ENCODE data around the gene IL1RL2. TPM values are rescaled to one million over a fixed set of nuclear protein-coding genes. Genes with fewer than 3 reads are reported as not detected.

Gene IL1RL2
- total RNA-seq, 1 experiment from 2014 or later: not detected

- H3K27me3 ChIP-seq (ENCODE audit: control insufficient read depth, insufficient read depth, low read length): peaks cover 7% of the 10 kb centered on the region
- in situ Hi-C loops (cut with HindIII; ENCODE audit: low pct_unique_long_range_greater_than_20kb, low sequenced_read_pairs): no loop called here
- ATAC-seq: no peak
Observed at GRCh38 chr2:102279391-102279735, 92.5 kb downstream of the IL1RL2 start.

GRCh38 chr2:102282678-102283091, 95.9 kb downstream of the IL1RL2 start:
- Histone ChIP-seq H3K4me1 (ENCODE audit: control insufficient read depth, insufficient read depth, low read length) (no peaks in the 10 kb centered on the region), H3K27ac (ENCODE audit: low read length) (no peak overlapping the region), H3K9me3 (ENCODE audit: control insufficient read depth, insufficient read depth, low read depth, low read length) (no peaks in the 10 kb centered on the region), H3K4me3 (ENCODE audit: low read depth in 2 of 2, low read length in 2 of 2) (no peak overlapping the region), H3K27me3 (ENCODE audit: control insufficient read depth, insufficient read depth, low read length) (peaks cover 11% of the 10 kb centered on the region), H3K36me3 (ENCODE audit: control insufficient read depth, insufficient read depth, low read length) (no peaks in the 10 kb centered on the region)
- BruUV-seq (replicated peaks): no TSS peak
- intact Hi-C loops (cut with micrococcal nuclease; ENCODE audit: unreplicated experiment): no loop called here
- DNase-seq (ENCODE audit: low read depth, low spot score) (no peak), ATAC-seq (no peak)
- CTCF ChIA-PET: no interaction called here
- POLR2A ChIA-PET: no interaction called here
- in situ Hi-C loops (cut with HindIII; ENCODE audit: low pct_unique_long_range_greater_than_20kb, low sequenced_read_pairs): no loop called here
- no peak for TF ChIP-seq POLR2AphosphoS5 (IDR thresholded peaks at IDR 0.05; ENCODE audit: low read depth, low read length)
- TF ChIP-seq SIN3A (IDR thresholded peaks at IDR 0.05; ENCODE audit: borderline replicate concordance, insufficient read depth, low read depth, low read length): no peak
- no peak for TF ChIP-seq REST (IDR thresholded peaks at IDR 0.05; ENCODE audit: insufficient read depth in 1 of 2, low read depth in 2 of 2, low read length in 1 of 2)
- no peak for TF ChIP-seq TCF7L2 (IDR thresholded peaks at IDR 0.05; ENCODE audit: low read depth, low read length)
- TF ChIP-seq CTCF (IDR thresholded peaks at IDR 0.05): no peak

More at GRCh38 chr2:102279391-102279735, 92.5 kb downstream of the IL1RL2 start:
- H3K27ac ChIP-seq (ENCODE audit: low read length): no peak overlapping the region
- no peak overlapping the region for H3K4me3 ChIP-seq (ENCODE audit: low read depth in 2 of 2, low read length in 2 of 2)
- no peaks in the 10 kb centered on the region for H3K36me3 ChIP-seq (ENCODE audit: control insufficient read depth, insufficient read depth, low read length)
- ChIA-PET CTCF (no interaction called here), POLR2A (no interaction called here)
- no peaks in the 10 kb centered on the region for H3K9me3 ChIP-seq (ENCODE audit: control insufficient read depth, insufficient read depth, low read depth, low read length)
- no TSS peak for BruUV-seq (replicated peaks)
- intact Hi-C loops (cut with micrococcal nuclease; ENCODE audit: unreplicated experiment): no loop called here
- H3K4me1 ChIP-seq (ENCODE audit: control insufficient read depth, insufficient read depth, low read length): no peaks in the 10 kb centered on the region
- TF ChIP-seq SIN3A (IDR thresholded peaks at IDR 0.05; ENCODE audit: borderline replicate concordance, insufficient read depth, low read depth, low read length) (no peak), CTCF (IDR thresholded peaks at IDR 0.05) (no peak)
- DNase-seq (ENCODE audit: low read depth, low spot score): no peak

GRCh38 chr2:102283996-102284395, 97.2 kb downstream of the IL1RL2 start:
- DNase-seq (ENCODE audit: low read depth, low spot score): no peak
- H3K4me1 ChIP-seq (ENCODE audit: control insufficient read depth, insufficient read depth, low read length): no peaks in the 10 kb centered on the region
- intact Hi-C loops (cut with micrococcal nuclease; ENCODE audit: unreplicated experiment): no loop called here
- H3K36me3 ChIP-seq (ENCODE audit: control insufficient read depth, insufficient read depth, low read length): no peaks in the 10 kb centered on the region
- H3K27me3 ChIP-seq (ENCODE audit: control insufficient read depth, insufficient read depth, low read length): peaks cover 11% of the 10 kb centered on the region
- H3K9me3 ChIP-seq (ENCODE audit: control insufficient read depth, insufficient read depth, low read depth, low read length): no peaks in the 10 kb centered on the region
- in situ Hi-C loops (cut with HindIII; ENCODE audit: low pct_unique_long_range_greater_than_20kb, low sequenced_read_pairs): no loop called here
- ChIA-PET CTCF (no interaction called here), POLR2A (no interaction called here)
- no TSS peak for BruUV-seq (replicated peaks)
- no peak for ATAC-seq
- no peak overlapping the region for H3K27ac ChIP-seq (ENCODE audit: low read length)
- TF ChIP-seq REST (IDR thresholded peaks at IDR 0.05; ENCODE audit: insufficient read depth in 1 of 2, low read depth in 2 of 2, low read length in 1 of 2): no peak
- TF ChIP-seq CTCF (IDR thresholded peaks at IDR 0.05): no peak
- TF ChIP-seq TCF7L2 (IDR thresholded peaks at IDR 0.05; ENCODE audit: low read depth, low read length): no peak
- TF ChIP-seq POLR2AphosphoS5 (IDR thresholded peaks at IDR 0.05; ENCODE audit: low read depth, low read length): no peak
- no peak for TF ChIP-seq SIN3A (IDR thresholded peaks at IDR 0.05; ENCODE audit: borderline replicate concordance, insufficient read depth, low read depth, low read length)
- H3K4me3 ChIP-seq (ENCODE audit: low read depth in 2 of 2, low read length in 2 of 2): no peak overlapping the region
